ENCODE data around the gene TSPAN3. TPM values are rescaled to one million over a fixed set of nuclear protein-coding genes. Genes with fewer than 3 reads are reported as not detected.

TSPAN3 gene
- total RNA-seq, 1 experiment from 2014 or later: 237 TPM

- POLR2A ChIA-PET: interaction anchor here (0.7 kb wide), 1 partner anchor 40 kb away, joined by 3 read pairs; no protein-coding TSS in a partner anchor
- BruUV-seq (replicated peaks): no TSS peak
- intact Hi-C loops (cut with micrococcal nuclease; ENCODE audit: unreplicated experiment): no loop called here
- Histone ChIP-seq H3K36me3 (ENCODE audit: control insufficient read depth, insufficient read depth, low read length) (no peaks in the 10 kb centered on the region), H3K4me1 (no peaks in the 10 kb centered on the region), H3K9me3 (no peaks in the 10 kb centered on the region), H3K27me3 (replicated peaks; ENCODE audit: control insufficient read depth, insufficient read depth, low read length) (no peaks in the 10 kb centered on the region), H3K4me3 (ENCODE audit: low read depth, low read length) (no peak overlapping the region)
- DNase-seq: peak in 1 of 2 experiments; percentile 26
- no peaks in the 10 kb centered on the region for H3K27me3 Mint-ChIP-seq (ENCODE audit: insufficient read depth, unreplicated experiment)
- no peaks in the 10 kb centered on the region for H3K9me3 Mint-ChIP-seq (ENCODE audit: unreplicated experiment)
- H3K27ac Mint-ChIP-seq (ENCODE audit: unreplicated experiment): no peak overlapping the region
- H3K4me1 Mint-ChIP-seq (ENCODE audit: low read depth, unreplicated experiment): peaks cover 13% of the 10 kb centered on the region
- no peak for TF ChIP-seq CTCF (IDR thresholded peaks at IDR 0.05; ENCODE audit: insufficient read depth in 1 of 2, low read depth in 1 of 2, low read length in 1 of 2, severe bottlenecking in 1 of 2, unreplicated experiment in 1 of 2)
- peaks cover 53% of the 10 kb centered on the region for H3K36me3 Mint-ChIP-seq (ENCODE audit: insufficient read depth, unreplicated experiment)
- CTCF ChIA-PET: interaction anchor here (0.5 to 0.9 kb wide), 2 partner anchors 51 to 779 kb away, joined by 3 read pairs; no protein-coding TSS in a partner anchor
- no peak overlapping the region for H3K4me3 Mint-ChIP-seq (ENCODE audit: unreplicated experiment)
These were observed 39.4 kb downstream of the TSPAN3 start for GRCh38 chr15:77031376-77032050.

GRCh38 chr15:77030928-77031375 lies 40.0 kb downstream of the TSPAN3 start:
- H3K9me3 Mint-ChIP-seq (ENCODE audit: unreplicated experiment): no peaks in the 10 kb centered on the region
- Histone ChIP-seq H3K9me3 (no peaks in the 10 kb centered on the region), H3K4me1 (no peaks in the 10 kb centered on the region), H3K4me3 (ENCODE audit: low read depth, low read length) (no peak overlapping the region), H3K36me3 (ENCODE audit: control insufficient read depth, insufficient read depth, low read length) (no peaks in the 10 kb centered on the region), H3K27me3 (replicated peaks; ENCODE audit: control insufficient read depth, insufficient read depth, low read length) (no peaks in the 10 kb centered on the region)
- intact Hi-C loops (cut with micrococcal nuclease; ENCODE audit: unreplicated experiment): no loop called here
- H3K4me3 Mint-ChIP-seq (ENCODE audit: unreplicated experiment): no peak overlapping the region
- no TSS peak for BruUV-seq (replicated peaks)
- ChIA-PET CTCF (interaction anchor here (0.6 kb wide), 1 partner anchor 621 kb away, joined by 4 read pairs; no protein-coding TSS in a partner anchor), POLR2A (interaction anchor here (0.7 kb wide), 1 partner anchor 40 kb away, joined by 3 read pairs; no protein-coding TSS in a partner anchor)
- peak in 1 of 2 experiments; percentile 26 for DNase-seq
- peaks cover 13% of the 10 kb centered on the region for H3K4me1 Mint-ChIP-seq (ENCODE audit: low read depth, unreplicated experiment)
- H3K36me3 Mint-ChIP-seq (ENCODE audit: insufficient read depth, unreplicated experiment): peaks cover 47% of the 10 kb centered on the region
- no peaks in the 10 kb centered on the region for H3K27me3 Mint-ChIP-seq (ENCODE audit: insufficient read depth, unreplicated experiment)
- H3K27ac Mint-ChIP-seq (ENCODE audit: unreplicated experiment): no peak overlapping the region
- TF ChIP-seq CTCF (IDR thresholded peaks at IDR 0.05; ENCODE audit: insufficient read depth in 1 of 2, low read depth in 1 of 2, low read length in 1 of 2, severe bottlenecking in 1 of 2, unreplicated experiment in 1 of 2): no peak

- no TSS peak for BruUV-seq (replicated peaks)
- DNase-seq: peak in 1 of 2 experiments; percentile 29
- Histone ChIP-seq H3K9me3 (no peaks in the 10 kb centered on the region), H3K36me3 (ENCODE audit: control insufficient read depth, insufficient read depth, low read length) (no peaks in the 10 kb centered on the region), H3K4me1 (no peaks in the 10 kb centered on the region), H3K4me3 (ENCODE audit: low read depth, low read length) (no peak overlapping the region), H3K27me3 (replicated peaks; ENCODE audit: control insufficient read depth, insufficient read depth, low read length) (no peaks in the 10 kb centered on the region)
- Mint-ChIP-seq H3K27me3 (ENCODE audit: insufficient read depth, unreplicated experiment) (no peaks in the 10 kb centered on the region), H3K4me3 (ENCODE audit: unreplicated experiment) (no peak overlapping the region), H3K36me3 (ENCODE audit: insufficient read depth, unreplicated experiment) (peaks cover 41% of the 10 kb centered on the region), H3K4me1 (ENCODE audit: low read depth, unreplicated experiment) (peaks cover 13% of the 10 kb centered on the region), H3K27ac (ENCODE audit: unreplicated experiment) (no peak overlapping the region), H3K9me3 (ENCODE audit: unreplicated experiment) (no peaks in the 10 kb centered on the region)
- POLR2A ChIA-PET: no interaction called here
- no peak for TF ChIP-seq CTCF (IDR thresholded peaks at IDR 0.05; ENCODE audit: insufficient read depth in 1 of 2, low read depth in 1 of 2, low read length in 1 of 2, severe bottlenecking in 1 of 2, unreplicated experiment in 1 of 2)
- CTCF ChIA-PET: interaction anchor here (0.6 kb wide), 1 partner anchor 622 kb away, joined by 4 read pairs; no protein-coding TSS in a partner anchor
- intact Hi-C loops (cut with micrococcal nuclease; ENCODE audit: unreplicated experiment): no loop called here
These were observed 40.6 kb downstream of the TSPAN3 start for GRCh38 chr15:77030048-77030927.

Measured in Caco-2 (cell line).